Measurements from ENCODE around the gene NALCN. TPM values are rescaled to one million over a fixed set of nuclear protein-coding genes. Genes with fewer than 3 reads are reported as not detected.

NALCN gene
- polyA plus RNA-seq, 3 donors: not detected

DNA sequence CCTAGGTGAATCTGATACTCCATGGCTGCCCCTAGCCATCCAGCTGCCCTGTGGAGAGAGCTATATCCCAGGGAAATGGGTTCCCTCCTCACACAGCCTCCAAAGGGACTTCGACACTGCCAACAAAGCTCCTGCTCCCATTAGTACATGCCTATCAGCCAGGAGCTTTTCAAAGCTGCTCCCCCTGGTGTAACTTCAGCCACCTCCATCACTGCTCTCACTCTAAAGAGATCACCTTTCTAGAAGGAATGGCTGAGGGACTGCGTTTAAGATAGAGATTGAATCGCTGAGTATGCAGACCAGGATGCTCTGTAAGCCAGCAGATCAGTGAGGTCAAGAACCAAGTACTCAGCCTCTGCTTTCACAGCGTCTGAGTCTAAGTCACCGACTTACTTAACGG lies 213.7 kb downstream of the NALCN start:
- Mint-ChIP-seq H3K4me3 (no peak overlapping the region), H3K4me1 (no peaks in the 10 kb centered on the region), H3K36me3 (no peaks in the 10 kb centered on the region), H3K9me3 (peaks cover under 1 to 5% (median 3%) of the 10 kb centered on the region in 7 donors), H3K27me3 (ENCODE audit: low read depth in 3 of 3) (peaks cover 0 to 2% (median 0%) of the 10 kb centered on the region in 3 donors), H3K27ac (no peak overlapping the region)
- Histone ChIP-seq H3K9me3 (replicated peaks in 1 of 2; ENCODE audit: control insufficient read depth in 1 of 2, insufficient read depth in 1 of 2, low read length in 2 of 2) (no peaks in the 10 kb centered on the region), H3K36me3 (replicated peaks in 1 of 2; ENCODE audit: control insufficient read depth in 1 of 2, insufficient read depth in 2 of 2, low read length in 2 of 2) (no peaks in the 10 kb centered on the region), H3K4me2 (replicated peaks; ENCODE audit: extremely low read depth, low read length, poor library complexity, severe bottlenecking) (no peak overlapping the region), H3K27me3 (ENCODE audit: control insufficient read depth in 2 of 2, insufficient read depth in 2 of 2, low read length in 2 of 2) (no peaks in the 10 kb centered on the region), H3K9ac (ENCODE audit: insufficient read depth, low read length, poor library complexity, severe bottlenecking) (no peak overlapping the region), H3K79me2 (ENCODE audit: insufficient read depth, low read length) (no peaks in the 10 kb centered on the region), H3K4me3 (replicated peaks in 1 of 3; ENCODE audit: low read depth in 2 of 3, low read length in 3 of 3) (no peak overlapping the region), H3K4me1 (ENCODE audit: control insufficient read depth in 1 of 2, insufficient read depth in 2 of 2, low read length in 2 of 2) (no peaks in the 10 kb centered on the region), H3K27ac (ENCODE audit: low read depth in 1 of 2, low read length in 2 of 2) (no peak overlapping the region), H2AFZ (ENCODE audit: insufficient read depth, low read depth, low read length, poor library complexity, severe bottlenecking) (no peak overlapping the region), H4K20me1 (ENCODE audit: insufficient read depth, low read length) (no peaks in the 10 kb centered on the region)
- TF ChIP-seq, protein P1, sequence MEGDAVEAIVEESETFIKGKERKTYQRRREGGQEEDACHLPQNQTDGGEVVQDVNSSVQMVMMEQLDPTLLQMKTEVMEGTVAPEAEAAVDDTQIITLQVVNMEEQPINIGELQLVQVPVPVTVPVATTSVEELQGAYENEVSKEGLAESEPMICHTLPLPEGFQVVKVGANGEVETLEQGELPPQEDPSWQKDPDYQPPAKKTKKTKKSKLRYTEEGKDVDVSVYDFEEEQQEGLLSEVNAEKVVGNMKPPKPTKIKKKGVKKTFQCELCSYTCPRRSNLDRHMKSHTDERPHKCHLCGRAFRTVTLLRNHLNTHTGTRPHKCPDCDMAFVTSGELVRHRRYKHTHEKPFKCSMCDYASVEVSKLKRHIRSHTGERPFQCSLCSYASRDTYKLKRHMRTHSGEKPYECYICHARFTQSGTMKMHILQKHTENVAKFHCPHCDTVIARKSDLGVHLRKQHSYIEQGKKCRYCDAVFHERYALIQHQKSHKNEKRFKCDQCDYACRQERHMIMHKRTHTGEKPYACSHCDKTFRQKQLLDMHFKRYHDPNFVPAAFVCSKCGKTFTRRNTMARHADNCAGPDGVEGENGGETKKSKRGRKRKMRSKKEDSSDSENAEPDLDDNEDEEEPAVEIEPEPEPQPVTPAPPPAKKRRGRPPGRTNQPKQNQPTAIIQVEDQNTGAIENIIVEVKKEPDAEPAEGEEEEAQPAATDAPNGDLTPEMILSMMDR (IDR thresholded peaks at IDR 0.05): no peak
- intact Hi-C loops (cut with micrococcal nuclease): no loop called here
- WGBS (ENCODE audit: insufficient coverage): 53% methylated on average over 5 of the region's 6 CpGs
- DNase-seq: no peak

DNA sequence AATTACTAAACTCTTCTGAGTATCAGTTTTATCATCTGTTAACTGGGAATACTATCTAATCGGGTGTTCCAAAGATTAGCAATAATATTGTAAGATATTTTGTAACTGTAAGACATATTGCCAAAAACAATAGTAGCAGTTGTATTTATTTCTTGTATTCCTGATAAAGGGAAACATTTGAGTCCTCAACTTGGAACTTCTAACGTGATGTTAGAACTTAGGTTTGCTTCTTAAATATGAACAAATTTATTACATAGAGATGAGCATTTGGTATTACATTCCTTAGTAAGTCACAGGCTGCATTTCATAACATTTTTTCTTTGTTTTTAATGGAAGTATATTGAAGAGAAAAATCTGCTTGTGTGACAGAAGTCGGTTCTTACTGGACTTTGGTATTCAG lies 225.3 kb downstream of the NALCN start:
- no peak overlapping the region for H2AFZ ChIP-seq (ENCODE audit: insufficient read depth, low read depth, low read length, poor library complexity, severe bottlenecking)
- Mint-ChIP-seq H3K4me3 (no peak overlapping the region), H3K9me3 (peaks cover 0 to 4% (median 0%) of the 10 kb centered on the region in 7 donors), H3K4me1 (no peaks in the 10 kb centered on the region), H3K27me3 (ENCODE audit: low read depth in 3 of 3) (no peaks in the 10 kb centered on the region), H3K27ac (no peak overlapping the region), H3K36me3 (no peaks in the 10 kb centered on the region)
- intact Hi-C loops (cut with micrococcal nuclease): no loop called here
- no peak overlapping the region for H3K9ac ChIP-seq (ENCODE audit: insufficient read depth, low read length, poor library complexity, severe bottlenecking)
- no peak overlapping the region for H3K4me3 ChIP-seq (replicated peaks in 1 of 3; ENCODE audit: low read depth in 2 of 3, low read length in 3 of 3)
- H3K9me3 ChIP-seq (replicated peaks in 1 of 2; ENCODE audit: control insufficient read depth in 1 of 2, insufficient read depth in 1 of 2, low read length in 2 of 2): no peaks in the 10 kb centered on the region
- H4K20me1 ChIP-seq (ENCODE audit: insufficient read depth, low read length): no peaks in the 10 kb centered on the region
- TF ChIP-seq, protein P1 (IDR thresholded peaks at IDR 0.05): no peak
- WGBS (ENCODE audit: insufficient coverage): no CpG with 5 or more reads among the region's 3 CpGs
- H3K79me2 ChIP-seq (ENCODE audit: insufficient read depth, low read length): no peaks in the 10 kb centered on the region
- H3K27me3 ChIP-seq (ENCODE audit: control insufficient read depth in 2 of 2, insufficient read depth in 2 of 2, low read length in 2 of 2): no peaks in the 10 kb centered on the region
- H3K4me1 ChIP-seq (ENCODE audit: control insufficient read depth in 1 of 2, insufficient read depth in 2 of 2, low read length in 2 of 2): no peaks in the 10 kb centered on the region
- no peak overlapping the region for H3K27ac ChIP-seq (ENCODE audit: low read depth in 1 of 2, low read length in 2 of 2)
- no peak overlapping the region for H3K4me2 ChIP-seq (replicated peaks; ENCODE audit: extremely low read depth, low read length, poor library complexity, severe bottlenecking)
- no peak for DNase-seq
- no peaks in the 10 kb centered on the region for H3K36me3 ChIP-seq (replicated peaks in 1 of 2; ENCODE audit: control insufficient read depth in 1 of 2, insufficient read depth in 2 of 2, low read length in 2 of 2)

Data from CD14-positive monocyte (primary cell).